HUES64 (cell line): Measurements from ENCODE around the gene YAF2.

Experiments
- H3K27ac ChIP-seq: 2 replicates; pipeline ENCODE4 v1.7.0; 2013; ENCODE audit warnings: low read depth, low read length, inconsistent platforms
- H3K27me3 ChIP-seq: 2 replicates; pipeline ENCODE4 v1.6.1; 2013; ENCODE audit warnings: mild to moderate bottlenecking, low read length; ENCODE audit not compliant: insufficient read depth
- H3K36me3 ChIP-seq: 2 replicates; pipeline ENCODE4 v1.6.1; 2013; ENCODE audit warnings: mild to moderate bottlenecking, low read length; ENCODE audit not compliant: insufficient read depth
- H3K4me1 ChIP-seq: 2 replicates; pipeline ENCODE4 v1.6.1; 2013; ENCODE audit warnings: mild to moderate bottlenecking, low read length, moderate library complexity; ENCODE audit not compliant: insufficient read depth
- H3K4me3 ChIP-seq: 2 replicates; pipeline ENCODE4 v1.5.1; 2013; ENCODE audit warnings: mild to moderate bottlenecking, low read length, moderate library complexity
- H3K9ac ChIP-seq: 2 replicates; pipeline ENCODE4 v1.6.1; 2013; ENCODE audit warnings: mild to moderate bottlenecking, low read depth, low read length
- H3K9me3 ChIP-seq: 2 replicates; pipeline ENCODE4 v1.6.1; 2013; ENCODE audit warnings: low read depth, low read length; ENCODE audit not compliant: insufficient read depth
- WGBS: fragments of 150-250, 120-280 bp; methylation state at CpG from one replicate; pipeline ENCODE4 v1.1.7; 2013; ENCODE audit warnings: missing lambda C conversion rate; 5-methylcytosine and 5-hydroxymethylcytosine counted together

YAF2 gene

GRCh38 chr12:42173961-42174521 is 64.0 kb downstream of the YAF2 start:
- H3K9me3 ChIP-seq = peaks cover 5% of the 10 kb centered on the region
- H3K36me3 ChIP-seq = no peaks in the 10 kb centered on the region
- no peak overlapping the region for H3K4me3 ChIP-seq
- peaks cover 12% of the 10 kb centered on the region for H3K4me1 ChIP-seq
- H3K9ac ChIP-seq = no peak overlapping the region
- no peak overlapping the region for H3K27ac ChIP-seq
- no peaks in the 10 kb centered on the region for H3K27me3 ChIP-seq

GRCh38 chr12:42172441-42173210 is 65.4 kb downstream of the YAF2 start:
- 83% methylated on average over 2 of the region's 4 CpGs for WGBS
- no peak overlapping the region for H3K9ac ChIP-seq

GRCh38 chr12:42167711-42168110 is 70.3 kb downstream of the YAF2 start:
- 97% methylated on average over 6 of the region's 6 CpGs for WGBS
- Histone ChIP-seq H3K27me3 (no peaks in the 10 kb centered on the region), H3K27ac (no peak overlapping the region), H3K9ac (no peak overlapping the region), H3K36me3 (no peaks in the 10 kb centered on the region), H3K4me3 (no peak overlapping the region), H3K4me1 (no peaks in the 10 kb centered on the region), H3K9me3 (no peaks in the 10 kb centered on the region)

More at GRCh38 chr12:42172441-42173210, 65.4 kb downstream of the YAF2 start:
- Histone ChIP-seq H3K4me1 (no peaks in the 10 kb centered on the region), H3K9me3 (peaks cover 5% of the 10 kb centered on the region), H3K27me3 (no peaks in the 10 kb centered on the region), H3K4me3 (no peak overlapping the region), H3K27ac (no peak overlapping the region), H3K36me3 (no peaks in the 10 kb centered on the region)

- H3K9ac ChIP-seq = no peak overlapping the region
- H3K27ac ChIP-seq = no peak overlapping the region
- H3K36me3 ChIP-seq = no peaks in the 10 kb centered on the region
- H3K4me1 ChIP-seq = no peaks in the 10 kb centered on the region
- no peak overlapping the region for H3K4me3 ChIP-seq
- no peaks in the 10 kb centered on the region for H3K27me3 ChIP-seq
- no peaks in the 10 kb centered on the region for H3K9me3 ChIP-seq
Measured at GRCh38 chr12:42166501-42166900, 71.5 kb downstream of the YAF2 start.

GRCh38 chr12:42163913-42164312 is 74.1 kb downstream of the YAF2 start:
- H3K36me3 ChIP-seq = no peaks in the 10 kb centered on the region; the same call in 1 of the 2 replicates
- no peaks in the 10 kb centered on the region for H3K27me3 ChIP-seq
- no peaks in the 10 kb centered on the region for H3K9me3 ChIP-seq
- H3K4me1 ChIP-seq = no peaks in the 10 kb centered on the region
- H3K27ac ChIP-seq = no peak overlapping the region
- no peak overlapping the region for H3K4me3 ChIP-seq
- no peak overlapping the region for H3K9ac ChIP-seq

- Histone ChIP-seq H3K4me3 (no peak overlapping the region), H3K36me3 (no peaks in the 10 kb centered on the region; the same call in 1 of the 2 replicates), H3K9ac (no peak overlapping the region), H3K9me3 (no peaks in the 10 kb centered on the region), H3K4me1 (no peaks in the 10 kb centered on the region), H3K27ac (no peak overlapping the region), H3K27me3 (no peaks in the 10 kb centered on the region)
- 96% methylated on average over 1 of the region's 1 CpG for WGBS
Measured at GRCh38 chr12:42162965-42163364, 75.1 kb downstream of the YAF2 start.

GRCh38 chr12:42162193-42162592 is 75.9 kb downstream of the YAF2 start:
- Histone ChIP-seq H3K9me3 (no peaks in the 10 kb centered on the region), H3K27ac (no peak overlapping the region), H3K27me3 (no peaks in the 10 kb centered on the region), H3K4me1 (no peaks in the 10 kb centered on the region), H3K4me3 (no peak overlapping the region), H3K36me3 (no peaks in the 10 kb centered on the region; the same call in 1 of the 2 replicates), H3K9ac (no peak overlapping the region)

- Histone ChIP-seq H3K9ac (no peak overlapping the region), H3K4me3 (no peak overlapping the region), H3K9me3 (no peaks in the 10 kb centered on the region), H3K27me3 (no peaks in the 10 kb centered on the region), H3K27ac (no peak overlapping the region), H3K36me3 (no peaks in the 10 kb centered on the region; the same call in 1 of the 2 replicates), H3K4me1 (no peaks in the 10 kb centered on the region)
- WGBS = no CpG with 5 or more reads among the region's 1 CpG
Measured at GRCh38 chr12:42161529-42161928, 76.5 kb downstream of the YAF2 start.

- H3K4me1 ChIP-seq = no peaks in the 10 kb centered on the region
- H3K4me3 ChIP-seq = no peak overlapping the region
- no peaks in the 10 kb centered on the region for H3K9me3 ChIP-seq
- H3K36me3 ChIP-seq = no peaks in the 10 kb centered on the region; the same call in 1 of the 2 replicates
- no peak overlapping the region for H3K9ac ChIP-seq
- H3K27ac ChIP-seq = no peak overlapping the region
- no peaks in the 10 kb centered on the region for H3K27me3 ChIP-seq
- 97% methylated on average over 2 of the region's 2 CpGs for WGBS
Measured at GRCh38 chr12:42156232-42156631, 81.8 kb downstream of the YAF2 start.

GRCh38 chr12:42145552-42146215 is 92.4 kb downstream of the YAF2 start:
- H3K27ac ChIP-seq = no peak overlapping the region
- peaks cover 24% of the 10 kb centered on the region for H3K4me1 ChIP-seq
- no peak overlapping the region; the same call in 1 of the 2 replicates for H3K9ac ChIP-seq
- peak overlapping the region; percentile 65 for H3K4me3 ChIP-seq
- peaks cover 32% of the 10 kb centered on the region for H3K27me3 ChIP-seq
- no peaks in the 10 kb centered on the region for H3K9me3 ChIP-seq
- H3K36me3 ChIP-seq = no peaks in the 10 kb centered on the region
- WGBS = 63% methylated on average over 11 of the region's 11 CpGs

- Histone ChIP-seq H3K27me3 (peaks cover 32% of the 10 kb centered on the region), H3K27ac (peak overlapping the region; percentile 62; the same call in 1 of the 2 replicates), H3K9me3 (no peaks in the 10 kb centered on the region), H3K4me3 (peak overlapping the region; percentile 65), H3K36me3 (no peaks in the 10 kb centered on the region), H3K4me1 (peaks cover 24% of the 10 kb centered on the region), H3K9ac (peak overlapping the region; percentile 79)
- WGBS = 36% methylated on average over 8 of the region's 8 CpGs
Measured at GRCh38 chr12:42145197-42145549, 92.9 kb downstream of the YAF2 start.
